GM04504 (cell line): ENCODE results near the gene KCNQ2.
"Not testable (repeated sequence)": the region's sequence is repeated elsewhere in the genome, so short reads cannot be mapped to it uniquely, and the experiment has no call there.

Source experiments
- DNase-seq: peaks from one replicate; pipeline ENCODE4 v3.0.0-alpha.2; 2012; ENCODE audit warnings: low read depth

KCNQ2 gene

DNA sequence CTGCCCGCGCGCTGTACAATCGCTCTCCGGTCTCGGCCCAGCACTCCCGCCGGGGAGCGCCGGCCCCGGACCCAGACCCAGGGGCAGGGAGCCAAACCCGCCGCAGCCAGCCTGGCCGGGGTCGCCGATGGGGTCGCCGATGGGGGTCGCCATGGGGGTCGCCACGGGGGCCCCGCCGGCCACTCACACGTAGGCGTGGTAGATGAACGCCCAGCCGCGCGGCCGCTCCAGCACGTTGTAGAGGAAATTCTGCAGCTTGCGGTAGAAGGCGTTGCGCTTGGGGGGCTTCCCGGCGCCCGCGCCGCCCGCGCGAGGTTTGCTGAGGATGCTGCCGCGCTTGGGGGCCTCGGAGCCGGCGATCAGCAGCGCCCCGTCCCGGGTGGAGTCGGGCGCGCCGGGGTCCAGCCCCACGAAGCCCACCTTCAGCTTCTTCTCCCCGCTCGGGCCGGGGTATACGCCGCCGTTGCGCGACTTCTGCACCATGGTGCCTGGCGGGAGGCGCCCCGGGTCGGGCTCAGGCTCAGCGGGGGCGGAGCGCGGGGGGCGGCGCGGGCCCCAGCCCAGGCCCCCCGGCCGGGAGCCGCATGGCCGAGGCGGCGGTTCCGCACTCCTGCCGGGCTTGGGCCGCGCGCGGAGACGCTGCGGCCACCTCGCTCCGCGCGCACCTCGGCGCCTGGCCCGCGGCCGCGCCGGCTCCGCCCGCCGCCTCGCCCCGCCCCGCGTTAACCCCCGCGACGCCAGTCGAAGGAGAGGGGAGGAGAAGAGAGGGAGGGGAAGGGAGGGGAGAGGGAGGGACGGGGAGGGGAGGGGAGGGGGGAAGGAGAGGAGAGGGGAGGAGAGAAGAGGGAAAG lies at the start of gene KCNQ2:
Gene KCNQ2 (minus strand): TSS at position 675 of the 851 bp plus-strand sequence. CDS start 192 bp downstream, at position 483.
- no peak for DNase-seq

DNA sequence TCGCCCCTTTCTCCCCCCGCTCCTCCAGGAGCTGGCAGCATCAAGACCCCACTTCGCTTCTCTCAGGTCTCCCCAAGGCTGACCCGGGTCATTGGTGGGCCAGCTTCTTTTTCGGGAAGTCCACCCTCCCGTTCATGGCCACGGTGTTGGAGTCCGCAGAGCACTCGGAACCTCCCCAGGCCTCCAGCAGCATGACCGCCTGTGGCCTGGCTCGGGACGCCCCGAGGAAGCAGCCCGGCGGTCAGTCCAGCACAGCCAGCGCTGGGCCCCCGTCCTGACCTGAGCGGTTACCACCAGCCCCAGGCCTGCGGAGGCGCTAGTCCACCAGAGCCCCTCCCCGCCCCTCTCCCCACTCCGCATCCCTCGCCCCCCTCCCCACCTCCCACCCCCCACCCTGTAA lies 49.1 kb upstream of the KCNQ2 start:
- no peak for DNase-seq

GRCh38 chr20:63520934-63521601 lies 48.6 kb upstream of the KCNQ2 start:
- peak; percentile 37 for DNase-seq

DNA sequence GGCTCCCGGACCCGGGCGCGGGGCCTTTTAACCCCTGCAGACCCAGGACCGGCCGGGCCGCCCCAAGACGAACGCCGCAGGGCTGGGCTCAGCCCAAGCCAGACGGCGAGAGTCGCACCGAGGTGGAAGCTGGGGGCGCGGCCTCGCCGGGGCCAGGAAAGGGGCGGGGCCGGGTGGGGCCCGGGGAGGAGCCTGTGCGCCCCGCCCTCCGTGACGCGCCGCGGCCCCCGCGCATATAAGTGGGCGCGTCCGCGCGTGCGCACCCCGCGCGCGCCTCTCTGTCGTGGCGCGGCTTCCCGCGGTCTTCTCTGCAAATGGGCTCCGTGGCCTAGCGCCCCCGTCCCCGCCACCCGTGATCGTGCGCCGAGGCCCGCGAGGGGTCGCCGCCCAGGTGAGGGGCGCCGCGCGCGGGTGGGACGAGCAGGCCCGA lies 48.1 kb upstream of the KCNQ2 start, which contains the start of gene PPDPF:
Gene PPDPF (plus strand): TSS at position 262 of the 430 bp plus-strand sequence. CDS start 544 bp downstream, outside the sequence.
- DNase-seq: peak; percentile 59

DNA sequence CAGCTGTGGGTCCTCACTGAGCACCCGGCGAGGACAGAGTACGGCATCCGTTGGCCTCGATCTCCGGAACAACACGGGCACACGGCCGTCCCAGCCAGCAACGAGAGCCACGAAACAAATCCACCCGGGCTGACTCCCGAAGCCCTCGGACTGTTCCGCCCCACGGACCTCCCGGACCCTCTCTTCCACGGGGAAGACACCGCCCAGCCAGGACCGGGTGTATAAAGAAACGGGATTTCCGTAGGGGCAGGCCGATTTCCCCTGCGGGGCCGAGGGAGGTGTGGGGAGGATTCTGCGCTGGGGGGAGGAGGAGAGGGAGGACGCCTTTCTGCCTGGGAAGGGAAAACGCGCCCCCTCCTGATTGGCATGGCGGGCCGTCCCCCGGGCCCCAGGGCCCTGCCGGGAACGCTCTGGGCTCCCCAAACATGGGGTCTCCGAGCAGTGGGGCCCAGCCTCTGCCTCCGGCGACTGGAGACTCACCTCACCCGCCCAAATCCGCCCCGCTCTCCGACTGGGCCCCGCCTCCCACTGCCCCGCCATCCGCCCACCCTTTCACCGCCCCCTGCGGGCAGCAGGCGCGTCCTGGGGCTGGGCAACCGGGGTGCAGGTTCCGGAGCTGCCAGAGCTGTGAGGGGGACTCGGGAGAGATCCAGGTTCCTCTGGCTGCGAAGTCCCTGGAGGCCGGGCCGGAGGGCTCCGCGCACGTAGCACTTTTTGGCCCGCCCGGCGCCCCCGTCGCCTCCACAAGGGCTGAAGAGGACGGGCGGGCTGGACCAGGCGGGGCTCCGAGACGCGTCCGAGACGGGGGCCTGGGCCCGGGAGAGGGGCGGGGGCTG lies 47.4 kb upstream of the KCNQ2 start:
- no peak for DNase-seq

DNA sequence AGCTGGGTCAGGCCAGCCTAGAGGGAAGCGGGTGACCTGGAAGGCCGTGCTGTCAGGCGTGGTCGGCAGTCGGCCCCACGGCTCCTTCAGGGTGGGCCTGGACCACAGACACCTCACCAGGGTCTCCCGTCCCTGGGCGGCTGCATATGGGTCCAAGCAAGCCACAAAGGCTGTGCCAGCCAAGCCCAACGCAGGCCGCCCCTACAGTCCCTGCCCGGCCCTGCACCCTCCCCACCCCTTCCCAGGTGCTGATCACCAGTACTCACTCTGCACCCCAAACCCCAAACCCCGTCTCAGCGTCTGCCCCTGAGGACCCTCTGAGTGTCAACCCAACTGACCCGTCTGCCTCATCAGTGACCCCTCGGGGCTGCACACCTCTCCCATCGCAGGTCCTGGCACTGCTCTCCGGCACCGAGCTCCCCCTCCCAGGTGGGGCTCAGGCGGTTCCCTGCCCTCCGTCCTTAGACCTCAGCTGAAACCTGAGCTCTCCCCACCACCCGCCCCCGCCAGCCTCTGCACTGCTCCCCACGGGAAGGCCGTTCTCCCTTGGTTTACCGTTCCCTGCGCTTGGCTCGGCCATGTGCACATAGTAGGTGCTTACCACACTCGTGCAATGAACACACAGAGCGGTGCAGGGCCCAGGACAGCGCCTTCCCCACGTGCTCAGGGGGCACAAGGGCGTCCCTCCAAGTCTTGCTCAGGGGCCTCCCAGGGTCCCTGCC lies 46.7 kb upstream of the KCNQ2 start:
- no peak for DNase-seq

GRCh38 chr20:63518351-63518861 lies 46.0 kb upstream of the KCNQ2 start:
- DNase-seq: no peak

GRCh38 chr20:63517376-63518309 lies 45.2 kb upstream of the KCNQ2 start:
- DNase-seq: no peak

DNA sequence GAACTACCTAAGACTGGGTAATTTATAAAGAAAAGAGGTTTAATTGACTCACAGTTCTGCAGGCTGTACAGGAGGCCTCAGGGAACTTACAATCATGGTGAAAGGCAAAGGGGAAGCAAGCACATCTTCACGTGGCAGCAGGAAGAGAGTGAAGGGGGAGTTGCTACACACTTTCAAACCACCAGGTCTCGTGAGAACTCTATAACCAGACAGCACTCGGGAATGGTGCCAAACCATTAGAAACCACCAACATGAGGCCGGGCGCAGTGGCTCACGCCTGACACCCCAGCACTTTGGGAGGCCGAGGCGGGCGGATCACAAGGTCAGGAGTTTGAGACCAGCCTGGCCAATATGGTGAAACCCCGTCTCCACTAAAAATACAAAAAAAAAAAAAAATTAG lies 42.1 kb upstream of the KCNQ2 start:
- DNase-seq: not testable (repeated sequence)

DNA sequence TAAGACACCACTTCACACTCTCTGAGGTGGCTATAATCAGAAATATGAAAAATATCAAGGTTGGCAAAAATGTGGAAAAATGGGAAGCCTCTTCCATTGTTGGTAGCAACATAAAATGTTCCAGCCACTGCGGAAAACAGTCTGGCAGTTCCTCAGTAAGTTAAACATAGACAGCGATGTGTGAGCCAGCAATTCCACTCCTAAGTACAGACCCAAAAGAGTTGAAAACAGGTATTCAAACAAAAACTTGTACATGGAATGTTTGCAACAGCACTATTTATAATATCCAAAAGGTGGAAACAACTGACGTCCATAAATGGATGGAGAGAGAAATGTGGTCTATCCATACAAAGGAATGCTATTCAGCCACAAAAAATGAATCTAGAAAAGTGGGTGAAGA lies 40.8 kb upstream of the KCNQ2 start:
- DNase-seq: no peak

- DNase-seq: no peak
Measured at GRCh38 chr20:63509088-63509564, 36.7 kb upstream of the KCNQ2 start.

GRCh38 chr20:63508072-63508768 lies 35.8 kb upstream of the KCNQ2 start:
- DNase-seq: no peak

DNA sequence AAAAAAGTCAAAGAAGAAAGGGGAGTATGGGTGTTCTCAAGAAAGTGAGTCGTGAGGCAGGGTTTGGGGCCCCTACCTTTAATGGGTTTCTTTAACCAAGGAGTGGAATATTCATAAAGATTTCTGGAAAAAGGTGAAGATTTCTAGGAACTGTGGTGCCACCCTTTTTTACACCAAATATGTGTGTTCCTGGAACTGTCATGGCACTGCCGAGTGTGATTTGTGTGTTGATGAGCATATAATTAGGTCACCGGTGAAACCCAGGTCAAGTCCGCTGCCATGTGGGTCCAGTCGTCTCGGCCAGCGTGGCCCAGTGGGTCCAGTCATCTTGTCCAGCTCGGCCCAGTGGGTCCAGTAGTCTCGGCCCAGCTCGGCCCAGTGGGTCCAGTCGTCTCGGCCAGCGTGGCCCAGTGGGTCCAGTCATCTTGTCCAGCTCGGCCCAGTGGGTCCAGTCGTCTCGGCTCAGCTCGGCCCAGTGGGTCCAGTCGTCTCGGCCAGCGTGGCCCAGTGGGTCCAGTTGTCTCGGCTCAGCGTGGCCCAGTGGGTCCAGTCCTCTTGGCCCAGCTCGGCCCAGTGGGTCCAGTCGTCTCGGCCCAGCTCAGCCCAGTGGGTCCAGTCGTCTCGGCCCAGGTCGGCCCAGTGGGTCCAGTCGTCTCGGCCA lies 34.8 kb upstream of the KCNQ2 start:
- DNase-seq: no peak

DNA sequence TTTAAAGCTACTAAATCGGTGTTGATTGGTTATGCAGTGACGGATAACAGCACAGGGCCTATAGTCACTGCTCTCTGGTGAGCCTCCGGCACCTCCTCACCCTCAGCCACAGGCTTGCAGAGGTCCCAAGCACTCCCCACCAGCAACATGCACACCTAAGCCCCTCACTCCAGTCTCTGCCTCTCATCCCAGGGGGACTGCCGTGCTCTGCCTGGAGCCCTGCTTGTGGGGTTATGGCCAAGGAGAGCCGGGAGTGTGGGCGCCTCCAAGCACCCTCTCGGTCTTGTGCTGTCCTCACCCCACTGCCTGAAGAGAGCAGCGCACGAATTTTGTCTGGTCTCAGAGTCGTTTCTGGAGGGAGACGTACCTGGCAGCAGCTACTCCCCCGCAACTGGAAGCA lies 33.3 kb upstream of the KCNQ2 start:
- DNase-seq: no peak

DNA sequence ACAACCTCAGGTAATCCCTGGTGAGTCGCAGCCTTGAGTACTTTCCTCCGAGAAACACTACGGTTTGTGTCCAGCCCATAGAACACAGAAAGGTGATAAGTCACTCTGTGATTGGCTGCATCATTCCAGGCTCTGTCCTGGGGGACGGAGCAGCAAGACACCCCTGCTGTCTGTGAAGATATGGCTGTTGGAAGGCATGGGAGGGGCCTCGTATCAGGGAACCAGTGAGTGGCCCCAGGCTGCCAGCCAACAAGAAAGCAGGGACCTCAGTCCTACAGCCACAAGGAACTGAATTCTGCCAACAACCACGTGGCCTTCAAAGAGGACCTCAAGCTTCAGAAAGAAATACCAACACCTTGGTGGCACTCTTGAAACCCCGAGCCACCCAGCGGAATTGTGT lies 32.8 kb upstream of the KCNQ2 start:
- no peak for DNase-seq

- no peak for DNase-seq
Measured at GRCh38 chr20:63504642-63505041, 32.2 kb upstream of the KCNQ2 start.

GRCh38 chr20:63503524-63503923 lies 31.1 kb upstream of the KCNQ2 start:
- DNase-seq: no peak

DNA sequence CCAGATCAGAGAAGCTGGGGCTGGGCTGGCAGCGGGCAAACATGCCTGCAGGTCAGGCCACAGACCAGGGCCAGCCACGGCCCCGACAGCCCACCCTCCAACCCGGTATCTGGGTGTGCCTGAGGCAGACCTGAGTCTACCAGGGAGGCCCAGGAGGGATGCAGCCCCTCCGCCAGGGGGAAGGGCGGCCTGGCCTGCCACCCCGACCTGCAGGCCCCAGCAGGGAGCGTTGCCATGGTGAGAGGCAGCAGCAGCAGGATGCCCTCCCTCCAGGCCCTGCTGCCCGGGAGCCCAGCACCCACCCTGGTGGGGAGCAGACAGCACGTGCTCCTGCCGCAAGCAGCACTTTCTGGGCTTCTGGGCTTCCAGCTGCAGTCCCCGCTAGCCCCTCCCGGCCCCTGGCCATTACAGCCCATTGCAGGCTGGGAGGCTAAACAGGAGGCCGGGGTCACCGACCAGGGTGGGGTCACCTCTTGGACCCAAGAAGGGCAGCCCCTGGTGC lies 30.3 kb upstream of the KCNQ2 start:
- no peak for DNase-seq
